Calu3 (cell line): Measurements from ENCODE around the gene RAB37. TPM values are rescaled to one million over a fixed set of nuclear protein-coding genes. Genes with fewer than 3 reads are reported as not detected.

Experiments used
- BruUV-seq: library from RNA; stranded (reverse); fragments of 400-500 nt; replicated peaks from 2 replicates; lab custom pipeline; 2021; lab: Mats Ljungman, UMichigan
- CTCF ChIA-PET: fragments of 300-600 bp; sonication (Branson Sonifier 250); formaldehyde crosslinking; loops from one replicate; lab custom pipeline; 2022; ENCODE audit warnings: antibody characterized with exemption; lab: Charles Lee
- DNase-seq: peaks from one replicate; pipeline ENCODE4 v3.0.0; 2022
- H3K27ac Mint-ChIP-seq: one replicate; pipeline ENCODE4 v1.8.0; 2022; ENCODE audit warnings: mixed read lengths; ENCODE audit not compliant: unreplicated experiment
- H3K27me3 Mint-ChIP-seq: one replicate; pipeline ENCODE4 v1.8.0; 2022; ENCODE audit warnings: mixed read lengths; ENCODE audit not compliant: unreplicated experiment
- H3K36me3 Mint-ChIP-seq: one replicate; pipeline ENCODE4 v1.8.0; 2022; ENCODE audit warnings: mild to moderate bottlenecking, moderate library complexity, mixed read lengths; ENCODE audit not compliant: insufficient read depth, unreplicated experiment
- H3K4me1 Mint-ChIP-seq: one replicate; pipeline ENCODE4 v1.8.0; 2022; ENCODE audit warnings: mild to moderate bottlenecking, low read depth, mixed read lengths; ENCODE audit not compliant: unreplicated experiment
- H3K4me3 Mint-ChIP-seq: one replicate; pipeline ENCODE4 v1.8.0; 2022; ENCODE audit warnings: mild to moderate bottlenecking, low read depth, moderate library complexity, mixed read lengths; ENCODE audit not compliant: unreplicated experiment
- H3K9me3 Mint-ChIP-seq: one replicate; pipeline ENCODE4 v1.8.0; 2022; ENCODE audit warnings: low read depth, mixed read lengths; ENCODE audit not compliant: unreplicated experiment
- CTCF ChIP-seq: fragments of 200-600 bp; IDR thresholded peaks from one replicate; pipeline ENCODE4 v1.8.0; 2022; ENCODE audit warnings: antibody characterized with exemption; ENCODE audit not compliant: unreplicated experiment
- intact Hi-C: fragments of 100-400 bp; cut with micrococcal nuclease; formaldehyde crosslinking; loops from one replicate; pipeline ENCODE4 v1.10.0; 2022; ENCODE audit not compliant: unreplicated experiment
- total RNA-seq: library from RNA; stranded (reverse); gene quantifications from 2 replicates; pipeline ENCODE4 v1.2.3, GENCODE V29; 2022

RAB37 gene
- total RNA-seq, 1 experiment from 2014 or later = 0.21 TPM

DNA sequence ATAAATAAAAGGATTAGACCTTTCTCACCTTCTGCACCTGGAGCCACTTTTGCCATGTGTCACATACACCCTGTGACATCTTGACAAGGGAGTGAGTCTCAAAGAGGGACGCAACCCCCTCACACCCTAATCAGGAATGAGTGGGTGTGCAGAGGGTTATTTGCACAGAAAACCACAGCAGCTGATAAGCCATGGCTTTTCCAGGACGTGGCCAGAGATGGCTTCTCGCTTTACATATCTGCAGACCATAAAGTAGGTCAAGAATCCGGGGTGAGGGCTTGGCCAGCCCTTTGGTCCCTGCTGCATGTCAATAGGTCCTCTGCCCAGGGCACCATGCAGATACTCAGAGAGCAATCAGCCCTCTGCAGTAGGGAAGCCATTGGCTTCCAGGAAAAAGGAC, 21.9 kb upstream of the RAB37 start:
- peak; percentile 69 for DNase-seq
- peaks cover 5% of the 10 kb centered on the region for H3K36me3 Mint-ChIP-seq
- no peak overlapping the region for H3K4me3 Mint-ChIP-seq
- no peaks in the 10 kb centered on the region for H3K4me1 Mint-ChIP-seq
- no peaks in the 10 kb centered on the region for H3K9me3 Mint-ChIP-seq
- BruUV-seq = no TSS peak
- H3K27me3 Mint-ChIP-seq = peaks cover 80% of the 10 kb centered on the region
- TF ChIP-seq CTCF = no peak
- H3K27ac Mint-ChIP-seq = no peak overlapping the region
- CTCF ChIA-PET = interaction anchor here (0.5 to 0.6 kb wide), 2 partner anchors 11 to 58 kb away, joined by 3 to 4 read pairs; no protein-coding TSS in a partner anchor
- intact Hi-C loops = no loop called here

- no TSS peak for BruUV-seq
- CTCF ChIA-PET = no interaction called here
Measured at GRCh38 chr17:74720506-74720905, 16.6 kb upstream of the RAB37 start.

GRCh38 chr17:74722782-74723181, 14.3 kb upstream of the RAB37 start:
- H3K27ac Mint-ChIP-seq = no peak overlapping the region
- no TSS peak for BruUV-seq
- H3K4me1 Mint-ChIP-seq = no peaks in the 10 kb centered on the region
- peaks cover 52% of the 10 kb centered on the region for H3K27me3 Mint-ChIP-seq
- CTCF ChIA-PET = interaction anchor here (0.7 kb wide), 1 partner anchor 51 kb away, joined by 3 read pairs; no protein-coding TSS in a partner anchor
- no peaks in the 10 kb centered on the region for H3K9me3 Mint-ChIP-seq
- H3K36me3 Mint-ChIP-seq = no peaks in the 10 kb centered on the region
- intact Hi-C loops = no loop called here
- TF ChIP-seq CTCF = no peak
- DNase-seq = no peak
- H3K4me3 Mint-ChIP-seq = no peak overlapping the region

More at GRCh38 chr17:74720506-74720905, 16.6 kb upstream of the RAB37 start:
- Mint-ChIP-seq H3K27me3 (peaks cover 65% of the 10 kb centered on the region), H3K4me3 (no peak overlapping the region), H3K4me1 (no peaks in the 10 kb centered on the region), H3K9me3 (no peaks in the 10 kb centered on the region), H3K27ac (no peak overlapping the region), H3K36me3 (no peaks in the 10 kb centered on the region)
- no peak for DNase-seq
- TF ChIP-seq CTCF = no peak
- intact Hi-C loops = no loop called here

DNA sequence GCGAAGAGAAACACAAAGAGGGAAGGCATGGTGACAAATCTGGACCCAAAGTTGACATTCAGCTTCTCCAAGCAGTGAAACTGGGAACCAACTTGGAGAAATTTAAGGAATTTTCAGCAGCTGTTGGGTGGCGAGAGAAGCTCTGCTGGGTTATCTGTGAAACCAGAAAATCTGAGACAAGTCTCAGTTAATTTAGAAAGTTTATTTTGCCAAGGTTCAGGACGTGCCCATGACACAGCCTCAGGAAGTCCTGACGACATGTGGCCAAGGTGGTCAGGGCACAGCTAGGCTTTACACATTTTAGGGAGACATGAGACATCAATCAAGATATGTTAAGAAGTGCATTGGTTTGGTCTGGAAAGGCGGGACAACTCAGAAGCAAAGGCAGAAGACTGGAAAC, 13.2 kb upstream of the RAB37 start:
- BruUV-seq = no TSS peak
- CTCF ChIA-PET = no interaction called here
- TF ChIP-seq CTCF = no peak
- Mint-ChIP-seq H3K4me1 (no peaks in the 10 kb centered on the region), H3K36me3 (no peaks in the 10 kb centered on the region), H3K27me3 (peaks cover 44% of the 10 kb centered on the region), H3K4me3 (no peak overlapping the region), H3K27ac (no peak overlapping the region), H3K9me3 (no peaks in the 10 kb centered on the region)
- DNase-seq = no peak
- intact Hi-C loops = no loop called here
